Effector CD4-positive, alpha-beta T cell (primary cell): ENCODE results near the gene DIPK1C.

Experiments used
- DNase-seq: peaks from one replicate; pipeline ENCODE4 v3.0.0-alpha.2; 2020

DIPK1C gene

DNA sequence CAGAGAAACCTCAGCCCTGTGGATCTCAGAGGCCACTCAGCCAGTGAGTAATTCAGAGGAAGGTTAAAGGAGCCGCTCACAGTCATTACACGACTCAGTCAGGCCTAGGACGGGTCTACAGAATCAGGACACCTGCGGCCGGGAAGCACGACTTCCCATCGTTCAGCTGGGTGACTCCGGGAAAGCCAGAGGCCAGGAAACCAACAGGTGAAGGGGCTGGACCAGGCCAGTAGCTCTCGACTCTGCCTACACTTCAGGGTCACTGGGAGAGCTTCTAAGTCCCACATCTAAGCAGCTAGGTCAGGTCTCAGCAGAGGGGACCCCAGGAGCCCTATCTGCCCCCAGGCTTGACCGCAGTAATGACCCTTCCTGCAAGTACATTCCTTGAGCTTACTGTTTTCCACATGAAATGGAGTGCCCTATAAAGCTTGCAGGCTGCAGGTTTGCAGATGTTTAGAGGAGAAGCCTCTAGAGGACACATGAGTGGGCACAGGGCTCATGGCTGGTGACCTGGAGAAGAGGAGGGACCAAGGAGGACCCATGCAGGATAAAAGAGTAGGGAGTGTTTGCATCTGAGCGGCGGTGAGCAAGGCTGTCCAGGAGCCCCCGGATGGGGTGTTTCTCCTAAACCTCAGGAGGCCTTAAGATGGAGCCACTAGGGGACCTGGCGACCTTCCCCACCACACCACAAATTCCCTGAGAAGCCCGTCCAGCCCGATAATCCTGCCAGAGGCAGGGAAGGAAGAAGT is 9.5 kb downstream of the DIPK1C start:
- no peak for DNase-seq

DNA sequence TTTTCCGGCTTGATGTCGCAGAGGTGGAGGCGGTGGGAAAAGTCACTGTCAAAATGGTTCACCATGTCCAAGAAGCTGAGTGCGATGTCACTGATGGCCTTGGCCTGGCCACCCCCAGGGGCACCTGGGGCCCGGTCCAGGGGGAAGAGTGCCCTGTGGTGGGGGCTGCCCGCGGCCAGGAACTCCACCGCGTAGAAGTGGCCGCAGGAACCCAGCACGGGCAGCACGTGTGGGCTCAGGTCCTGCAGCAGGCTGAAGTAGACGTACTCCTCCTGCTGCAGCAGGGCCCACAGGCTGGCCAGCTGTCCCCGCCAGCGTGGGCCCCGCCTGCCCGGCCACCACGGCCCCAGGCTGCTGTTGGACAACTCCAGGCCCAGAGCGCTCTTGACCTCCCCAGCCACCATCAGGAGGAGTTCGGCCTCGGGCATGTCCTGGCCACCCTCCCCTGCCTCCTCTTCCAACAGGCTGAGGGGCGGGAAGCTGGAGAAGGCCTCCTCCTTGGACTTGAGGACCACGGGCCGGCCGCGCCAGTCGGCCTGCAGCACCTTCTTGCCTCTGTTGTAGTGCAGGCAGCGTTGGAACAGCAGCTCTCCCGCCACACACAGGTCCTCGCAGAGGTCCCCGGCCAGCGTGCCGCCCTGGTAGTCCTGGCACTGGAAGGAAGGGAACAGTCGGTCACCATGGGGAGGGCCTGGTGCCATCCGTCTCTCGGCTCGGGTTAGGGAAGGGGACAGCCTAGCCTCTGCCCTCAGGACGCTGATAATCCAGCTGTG is 10.3 kb downstream of the DIPK1C start:
- DNase-seq, result no peak

DNA sequence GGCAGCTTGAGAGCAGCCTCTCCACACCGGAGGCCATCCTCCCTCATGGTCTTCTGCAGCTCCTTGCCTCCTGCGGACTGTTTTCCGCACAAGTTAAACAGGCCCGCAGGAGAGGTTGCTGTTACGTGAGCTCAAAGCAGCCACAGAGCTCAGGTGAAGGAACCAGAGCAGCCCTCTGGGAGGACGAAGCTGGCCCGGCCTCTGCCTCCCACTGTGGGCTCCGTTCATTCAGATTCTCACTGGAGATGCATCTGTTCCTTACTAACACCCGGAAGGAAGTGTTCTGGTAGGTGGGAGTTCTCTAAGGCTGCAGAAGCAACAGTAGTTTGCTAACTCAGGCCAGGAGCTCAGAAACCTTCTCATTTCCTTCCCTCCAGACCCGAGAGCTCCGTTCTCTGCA is 10.9 kb downstream of the DIPK1C start:
- no peak for DNase-seq

DNA sequence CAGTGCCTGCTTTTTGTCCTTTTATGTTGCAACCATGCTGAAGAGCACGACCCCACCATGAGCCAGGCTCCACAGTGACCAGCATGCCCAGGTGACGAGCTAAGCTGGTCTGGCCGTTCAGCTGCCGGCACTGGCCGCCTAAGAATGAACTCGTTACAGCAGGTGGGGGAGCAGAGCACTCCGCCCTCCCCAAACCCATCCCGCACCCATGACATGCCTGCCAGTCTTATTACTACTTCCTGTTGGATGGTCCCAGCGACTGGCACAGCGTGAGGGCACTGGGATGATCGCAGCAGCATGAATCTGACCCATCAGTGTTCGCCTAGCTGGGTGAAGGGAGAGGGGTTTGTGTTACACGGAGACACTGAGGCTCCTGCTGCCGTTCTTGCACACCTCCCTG is 11.5 kb downstream of the DIPK1C start:
- DNase-seq, result no peak

DNA sequence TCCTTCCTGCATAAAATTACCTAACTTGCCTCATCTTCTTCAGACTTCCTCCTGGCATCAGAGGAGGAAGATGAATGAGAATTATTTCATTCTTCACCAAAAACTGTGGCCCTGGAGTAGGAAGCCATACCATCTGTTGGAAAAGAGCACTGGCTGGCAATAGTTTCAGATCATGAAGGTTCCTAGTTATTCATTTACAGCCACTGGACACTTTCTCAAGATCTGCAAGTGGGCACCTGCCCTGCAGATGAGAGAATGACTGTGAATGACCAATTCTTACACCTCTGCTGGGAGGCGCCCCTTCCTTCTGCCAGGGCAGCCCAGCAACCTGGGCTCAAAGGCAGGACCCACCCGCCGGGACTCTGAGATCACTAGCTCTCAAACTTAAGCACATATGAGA is 13.0 kb downstream of the DIPK1C start:
- no peak for DNase-seq

DNA sequence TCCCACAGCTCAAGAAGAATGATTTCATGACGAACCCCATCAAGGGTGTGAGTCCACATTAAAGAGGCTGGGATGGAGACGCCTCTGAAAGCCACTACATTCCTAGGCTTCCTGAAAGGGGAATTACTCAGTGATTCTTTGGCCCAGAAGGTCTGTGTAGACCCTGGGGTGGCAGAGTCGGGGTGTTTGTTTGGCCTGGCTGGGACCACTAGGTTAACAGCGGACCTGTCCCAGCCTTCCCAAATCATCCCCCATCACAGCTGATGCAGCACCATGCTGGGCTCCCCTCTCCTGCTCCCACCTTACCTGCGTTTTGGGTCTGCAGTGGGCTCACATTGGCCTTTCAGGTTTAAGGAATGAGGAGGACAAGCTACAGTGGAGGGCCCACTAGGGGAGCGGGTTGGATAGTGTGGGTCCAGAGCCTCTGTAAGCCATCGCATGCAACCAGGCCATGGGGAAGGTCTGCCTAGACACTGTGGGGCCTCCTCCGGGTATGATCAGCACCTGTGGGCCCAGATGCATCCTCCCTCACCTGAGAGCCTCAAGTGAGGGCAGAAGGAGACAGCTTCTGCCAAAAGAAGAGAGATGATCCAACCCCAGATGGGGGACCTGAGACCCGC is 16.2 kb downstream of the DIPK1C start:
- DNase-seq, result no peak

DNA sequence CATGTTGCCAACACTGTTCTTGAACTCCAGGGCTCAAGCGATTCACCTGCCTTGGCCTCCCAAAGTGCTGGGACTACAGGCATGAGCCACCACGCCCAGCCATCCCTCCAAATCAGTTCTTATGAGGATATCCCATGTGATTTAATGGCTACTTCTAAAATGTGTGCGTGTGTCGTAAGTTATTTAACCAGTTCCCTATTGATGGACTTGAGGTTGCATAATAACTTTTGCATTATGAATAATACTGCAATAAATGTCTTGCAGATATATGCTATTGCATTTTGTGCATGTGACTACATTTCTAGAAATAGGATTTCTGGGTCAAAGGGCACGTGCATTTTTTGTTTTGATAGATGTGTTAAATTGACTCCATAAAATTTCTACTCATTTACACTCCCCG is 19.0 kb downstream of the DIPK1C start:
- DNase-seq, result no peak

DNA sequence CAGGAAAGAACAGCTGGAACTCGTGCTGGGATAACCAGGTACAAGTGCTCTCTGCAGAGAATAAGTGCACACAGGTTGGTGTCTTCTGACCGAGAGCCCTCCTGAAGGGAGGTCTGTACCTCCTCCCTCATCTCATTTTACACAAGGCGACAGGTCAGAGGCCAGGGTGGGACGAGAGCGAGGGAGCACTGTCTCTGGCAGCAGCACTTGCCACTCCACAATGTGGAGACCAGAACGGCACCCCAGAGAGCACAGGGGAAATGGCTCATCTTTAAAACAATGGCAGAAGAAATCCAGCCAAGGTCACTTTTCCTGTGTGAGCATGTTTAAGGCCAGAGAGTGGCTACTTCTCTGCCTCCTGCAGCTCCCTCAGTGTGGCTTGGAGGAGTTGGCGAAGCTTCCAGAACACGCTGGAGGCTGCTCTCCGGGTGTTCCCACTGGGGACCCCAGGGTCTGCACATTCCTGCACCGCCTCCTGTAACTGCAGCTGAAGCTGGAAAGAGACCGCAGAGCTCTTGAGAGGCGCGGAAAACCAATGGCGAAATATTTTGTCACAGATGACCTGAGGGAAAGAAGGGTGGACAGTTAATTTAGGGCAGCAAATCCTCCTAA is 20.8 kb downstream of the DIPK1C start:
- DNase-seq, result no peak

DNA sequence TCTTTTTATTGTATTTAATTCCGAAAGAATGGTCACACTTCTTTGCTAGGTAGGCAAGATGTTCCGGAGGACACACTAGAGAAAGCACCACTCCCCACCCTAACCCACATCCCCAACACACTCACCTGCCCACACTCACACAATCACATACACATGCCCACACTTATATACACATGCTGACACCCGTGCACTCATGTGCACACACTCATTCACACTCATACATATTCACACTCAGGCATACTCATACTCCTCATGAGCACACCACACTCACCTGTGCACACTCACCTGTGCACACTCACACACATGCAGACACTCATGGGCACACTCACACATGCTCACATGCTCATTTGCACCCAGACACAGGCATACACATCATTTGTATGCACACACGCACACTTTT is 21.4 kb downstream of the DIPK1C start:
- no peak for DNase-seq

DNA sequence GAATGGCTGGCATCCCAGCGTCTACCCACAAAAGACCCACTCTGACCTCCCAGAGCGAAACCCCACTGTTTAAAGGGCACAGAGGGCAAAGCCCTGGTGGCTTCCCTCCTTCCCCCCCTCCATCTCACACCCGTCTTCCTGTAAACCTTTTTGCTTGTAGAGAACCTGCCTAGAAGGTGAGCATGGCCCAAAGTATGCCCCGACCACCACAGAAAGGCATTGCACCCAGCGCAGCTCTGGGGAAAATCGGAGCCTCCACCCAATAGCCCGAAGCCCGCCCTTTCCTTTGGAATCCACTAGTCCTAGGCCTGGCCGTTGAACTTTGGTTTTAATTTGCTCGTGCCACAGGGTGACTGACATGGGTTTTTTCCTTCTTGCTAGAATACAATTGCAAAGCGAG is 22.6 kb downstream of the DIPK1C start:
- no peak for DNase-seq

DNA sequence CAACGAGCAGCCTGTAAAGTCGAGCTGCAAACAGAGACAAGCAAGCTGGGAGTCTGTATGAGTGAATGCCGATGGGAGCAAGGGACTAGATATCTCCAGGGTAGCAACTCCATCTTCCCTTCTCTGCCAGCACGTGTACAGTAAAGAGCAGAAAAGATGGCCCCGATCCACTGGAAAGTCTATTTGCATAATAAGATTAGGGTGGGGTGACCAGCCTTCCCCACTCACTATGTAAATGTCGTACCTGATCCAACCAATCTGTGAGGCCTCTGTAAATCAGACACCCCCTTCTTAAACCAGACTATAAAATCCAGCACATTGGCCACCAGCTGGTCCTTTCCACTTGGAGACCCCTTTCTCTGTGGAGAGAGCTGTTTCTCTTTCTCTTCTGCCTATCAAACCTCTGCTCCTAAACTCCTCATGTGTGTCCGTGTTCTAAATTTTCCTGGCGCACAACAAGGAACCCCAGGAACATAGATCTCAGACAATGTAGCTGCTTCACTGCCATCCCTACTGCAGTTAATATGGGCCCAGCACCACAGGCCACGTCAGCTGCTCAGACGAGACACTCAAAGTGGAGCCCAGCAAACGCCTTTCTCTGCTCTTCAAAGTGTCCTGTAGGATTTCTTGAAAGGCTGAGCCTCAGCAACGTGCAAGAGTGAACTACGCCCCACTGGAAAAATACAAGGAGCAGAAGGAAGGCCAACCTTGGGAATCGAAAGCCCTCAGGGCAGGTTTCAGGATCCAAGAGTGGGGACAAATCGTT is 26.1 kb downstream of the DIPK1C start:
- DNase-seq, result no peak

DNA sequence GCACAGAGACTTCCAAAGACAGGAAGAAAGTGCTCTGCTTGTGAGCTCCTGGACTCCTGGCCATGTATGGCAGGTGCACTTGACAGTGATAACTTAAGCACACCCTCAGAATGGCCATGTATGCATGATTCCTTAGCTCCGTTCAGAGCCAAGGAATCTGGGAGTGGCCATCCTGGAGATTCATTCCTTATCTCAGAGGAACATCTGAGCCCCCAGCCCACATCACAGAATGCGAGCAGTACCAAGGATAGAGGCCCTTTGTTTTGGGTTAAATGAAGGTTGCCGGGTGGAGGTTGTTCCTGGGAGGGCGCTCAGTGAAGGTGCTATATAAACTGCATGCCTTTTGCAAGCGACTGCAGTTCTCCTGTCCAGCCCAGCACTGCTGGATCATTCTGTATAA is 26.9 kb downstream of the DIPK1C start:
- DNase-seq, result no peak

DNA sequence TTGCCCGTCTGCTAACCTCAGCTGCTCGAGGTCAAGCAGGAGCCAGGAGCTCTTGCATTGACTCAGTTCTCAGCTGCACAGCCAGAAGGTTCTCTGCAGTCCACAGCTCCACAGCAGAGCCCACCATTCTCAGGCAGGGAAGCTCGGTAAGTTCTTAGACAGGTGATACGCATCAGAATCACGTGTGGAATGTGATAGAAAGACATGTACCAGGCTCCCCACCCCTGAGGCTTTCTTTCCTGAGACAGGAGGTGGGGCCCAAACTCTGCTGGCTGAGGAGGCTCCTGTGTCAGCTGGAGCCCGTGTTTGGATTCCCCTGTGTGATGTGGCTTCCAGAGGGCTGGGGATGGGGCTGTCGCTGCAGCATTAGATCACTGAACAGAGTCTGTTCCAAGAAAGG is 28.0 kb downstream of the DIPK1C start:
- DNase-seq, result no peak

DNA sequence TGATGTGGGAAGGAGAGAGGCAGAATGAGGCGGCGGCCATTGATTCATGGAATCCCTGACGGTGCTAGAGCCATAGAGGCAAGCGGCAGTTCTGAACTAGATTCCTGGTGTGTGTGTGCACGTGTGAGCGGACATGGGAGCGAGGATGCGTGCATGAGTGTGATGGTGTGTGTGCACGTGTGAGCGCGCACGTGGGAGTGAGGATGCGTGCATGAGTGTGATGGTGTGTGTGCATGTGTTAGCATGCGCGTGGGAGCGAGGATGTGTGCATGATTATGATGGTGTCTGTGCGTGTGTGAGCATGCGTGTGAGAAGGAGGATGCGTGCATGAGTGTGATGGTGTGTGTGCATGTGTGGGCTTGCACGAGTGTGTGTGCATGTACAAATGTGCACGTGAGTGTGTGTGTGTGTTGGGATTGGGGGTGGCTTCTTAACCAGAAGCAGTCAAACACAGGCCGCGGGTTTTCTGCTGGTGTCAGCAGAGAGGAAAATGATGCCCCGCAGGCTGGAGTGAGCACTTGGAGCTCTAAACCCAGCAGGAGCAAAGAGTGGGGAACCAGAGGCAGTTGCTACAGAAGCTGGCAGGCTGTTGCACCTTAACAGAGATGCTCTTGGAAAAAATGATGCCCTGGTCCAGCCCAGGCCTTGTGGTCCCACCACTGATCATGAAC is 29.5 kb downstream of the DIPK1C start:
- no peak for DNase-seq

DNA sequence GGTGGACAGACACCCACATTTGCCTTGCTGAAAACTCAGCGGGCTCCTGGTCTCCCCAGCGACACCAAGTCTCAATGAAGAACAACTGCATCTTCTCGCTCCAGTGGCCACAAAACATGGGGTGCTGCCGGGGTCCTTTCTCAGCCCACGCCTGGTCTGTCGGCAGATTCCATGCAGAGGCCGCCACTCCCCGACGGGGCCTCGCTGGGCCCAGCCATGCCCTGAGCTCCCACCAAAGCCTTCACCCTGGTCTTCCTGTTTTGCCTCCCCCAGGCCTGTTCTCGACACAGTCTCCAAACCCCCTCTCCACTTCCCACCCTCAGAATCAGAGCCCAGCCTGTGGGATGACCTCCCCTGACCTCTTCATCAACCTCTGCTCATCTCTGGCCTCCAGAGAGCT is 31.2 kb downstream of the DIPK1C start:
- no peak for DNase-seq

DNA sequence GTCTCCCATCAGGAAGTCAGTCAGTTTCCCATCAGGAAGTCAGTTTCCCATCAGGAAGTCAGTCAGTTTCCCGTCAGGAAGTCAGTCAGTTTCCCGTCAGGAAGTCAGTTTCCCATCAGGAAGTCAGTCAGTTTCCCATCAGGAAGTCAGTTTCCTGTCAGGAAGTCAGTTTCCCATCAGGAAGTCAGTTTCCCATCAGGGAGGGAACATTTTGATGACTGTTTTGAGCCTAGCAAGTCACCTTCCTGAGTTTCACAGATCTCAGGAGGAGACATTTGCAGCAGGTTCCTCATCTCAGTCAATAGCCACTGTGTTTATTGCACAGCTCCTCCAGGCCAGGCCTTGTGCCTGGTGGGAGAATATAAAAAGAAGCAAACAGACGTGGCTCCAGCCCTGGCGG is 31.9 kb downstream of the DIPK1C start:
- no peak for DNase-seq

DNA sequence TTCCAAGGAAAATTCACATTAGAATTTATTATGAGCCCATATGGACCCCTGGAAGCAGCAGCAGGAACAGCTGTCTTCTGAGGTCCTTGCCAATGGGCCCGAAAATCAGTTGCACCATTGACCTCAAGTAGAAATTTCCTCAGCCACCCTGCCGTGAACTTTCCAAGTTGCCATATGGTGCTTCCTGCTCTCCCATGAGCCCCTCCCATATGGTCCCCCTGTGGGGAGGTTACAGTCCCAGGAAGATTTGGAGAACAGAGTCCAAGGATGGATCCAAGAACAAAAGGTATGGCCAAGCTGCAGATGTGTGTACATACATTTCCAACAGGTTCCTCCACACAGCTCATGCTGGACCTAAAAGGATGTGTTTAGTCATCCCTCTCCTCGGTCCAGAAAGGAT is 34.6 kb downstream of the DIPK1C start:
- no peak for DNase-seq

DNA sequence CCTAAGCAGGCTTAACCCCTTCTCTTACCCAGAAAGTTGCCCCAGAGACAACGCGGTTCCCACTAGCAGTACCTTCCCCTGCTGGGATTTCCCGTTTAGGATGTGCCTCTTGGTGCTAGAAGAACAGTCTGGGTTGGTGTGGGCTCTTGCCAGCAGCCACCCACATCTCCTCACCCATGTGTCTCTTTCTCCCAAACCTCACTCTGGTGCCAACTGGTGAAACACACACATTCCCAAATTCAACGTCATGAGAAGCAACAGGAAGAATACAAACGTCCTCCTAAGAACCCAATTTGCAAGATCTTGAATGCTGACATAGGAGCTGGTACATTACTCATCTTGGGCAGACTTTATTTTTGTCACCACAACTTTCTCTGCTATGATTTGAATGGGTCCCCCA is 36.2 kb downstream of the DIPK1C start:
- DNase-seq, result no peak

DNA sequence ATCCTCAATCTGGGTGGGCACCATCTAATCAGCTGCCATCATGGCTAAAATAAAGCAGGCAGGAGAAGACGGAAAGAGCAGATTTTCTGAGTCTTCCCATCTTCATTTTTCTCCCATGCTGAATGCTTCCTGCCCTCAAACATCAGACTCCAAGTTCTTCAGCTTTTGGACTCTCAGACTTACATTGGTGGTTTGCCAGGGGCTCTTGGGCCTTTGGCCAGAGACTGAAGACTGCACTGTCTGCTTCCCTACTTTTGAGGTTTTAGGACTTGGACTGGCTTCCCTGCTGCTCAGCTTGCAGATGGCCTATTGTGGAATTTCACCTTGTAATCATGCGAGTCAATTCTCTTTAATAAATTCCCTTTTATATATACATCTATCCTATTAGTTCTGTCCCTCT is 36.6 kb downstream of the DIPK1C start:
- DNase-seq, result no peak

DNA sequence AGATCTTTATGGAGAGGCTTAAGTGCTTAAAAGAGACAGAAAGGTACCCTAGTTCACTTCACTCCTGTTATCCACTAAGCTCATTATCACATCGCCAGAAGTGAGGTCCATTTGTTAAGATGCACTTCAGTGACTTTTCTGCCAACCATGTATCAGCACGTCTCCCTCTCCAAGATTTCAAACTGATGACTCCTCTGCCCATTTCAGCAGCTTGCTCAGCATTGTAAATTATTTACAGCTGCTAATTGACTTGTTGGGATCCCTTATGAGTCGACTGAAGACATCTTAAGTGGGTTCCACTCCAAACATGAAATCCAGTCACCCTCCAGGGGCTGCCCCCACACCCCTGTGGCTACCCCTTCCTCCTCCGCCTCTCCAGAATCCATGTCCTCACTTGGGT is 37.3 kb downstream of the DIPK1C start:
- no peak for DNase-seq

DNA sequence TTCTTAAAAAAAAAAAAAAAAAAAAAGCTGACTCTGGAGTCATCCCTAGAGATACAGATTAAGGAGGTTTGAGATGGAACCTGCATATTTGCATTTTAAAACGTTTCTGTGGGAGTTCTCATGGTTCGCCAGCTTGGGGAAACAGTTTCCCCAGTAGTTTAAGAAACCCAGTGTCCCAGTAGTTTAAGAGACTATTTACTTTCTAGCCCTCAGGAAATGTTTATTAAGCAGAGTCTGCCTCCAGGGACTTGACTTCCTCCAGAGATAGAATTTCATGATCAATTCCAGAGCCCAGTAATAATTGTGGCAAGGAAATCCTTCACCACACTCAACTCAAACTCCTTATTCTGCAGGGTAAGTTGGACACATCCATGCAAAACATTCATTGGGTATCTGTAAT is 39.1 kb downstream of the DIPK1C start:
- DNase-seq, result no peak

DNA sequence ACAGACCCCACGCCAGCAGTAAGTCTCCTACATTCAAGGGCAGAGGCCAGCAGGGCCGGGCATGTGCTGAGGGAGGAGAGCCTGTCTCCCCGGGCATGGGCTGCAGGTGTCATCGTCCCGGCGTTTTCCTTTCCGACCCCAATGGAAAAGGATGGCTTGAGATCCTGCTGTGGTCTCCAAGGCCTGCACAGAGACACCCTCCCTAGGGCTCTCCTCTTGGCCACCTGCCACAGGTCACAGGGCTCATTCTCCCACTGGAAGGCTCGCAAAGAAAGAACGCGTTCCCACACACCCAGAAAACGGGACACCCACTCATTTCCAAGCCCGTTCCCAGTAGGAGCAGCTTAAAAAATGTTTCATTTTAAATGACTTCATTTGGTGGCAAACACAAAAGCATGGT is 41.0 kb downstream of the DIPK1C start:
- no peak for DNase-seq
